ENCODE results near the gene SULT4A1. TPM values are rescaled to one million over a fixed set of nuclear protein-coding genes. Genes with fewer than 3 reads are reported as not detected.
A peak's percentile ranks its signal among the peaks of the same experiment; 100 is the strongest.
"Not testable (repeated sequence)": the region's sequence is repeated elsewhere in the genome, so short reads cannot be mapped to it uniquely, and the experiment has no call there.

The SULT4A1 gene
- total and polyA plus RNA-seq, 10 donors = 0.35 to 5.1 (median 1.7) TPM

DNA sequence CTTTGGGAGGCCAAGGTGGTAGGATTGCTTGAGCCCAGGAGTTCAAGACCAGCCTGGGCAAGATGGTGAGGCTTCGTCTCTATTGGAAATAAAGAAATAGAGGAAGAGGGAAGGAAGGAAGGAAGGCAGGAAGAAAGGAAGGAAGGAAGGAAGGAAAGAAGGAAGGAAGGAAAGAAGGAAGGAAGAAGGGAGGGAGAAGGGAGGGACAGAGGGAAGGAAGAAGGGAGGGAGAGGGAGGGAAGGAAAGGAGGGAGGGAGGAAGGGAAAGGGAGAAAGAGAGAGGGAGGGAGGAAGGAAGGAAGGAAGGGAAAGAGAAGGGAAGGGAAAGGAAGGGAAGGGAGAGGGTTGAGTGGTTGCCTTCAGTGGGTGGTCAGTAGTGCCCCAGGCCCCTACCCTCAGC is 47.4 kb upstream of the SULT4A1 start:
- no peaks in the 10 kb centered on the region for H3K36me3 ChIP-seq
- peaks cover 0 to 65% (median 0%) of the 10 kb centered on the region in 7 donors for H3K27me3 ChIP-seq (replicated peaks in 1 of 7)
- WGBS, 5 donors = 56 to 74% (median 69%) methylated on average over 1 of the region's 1 CpG
- no peak overlapping the region for H3K27ac ChIP-seq
- no peak overlapping the region for H3K4me3 ChIP-seq
- H3K4me1 ChIP-seq = no peaks in the 10 kb centered on the region
- no peak for DNase-seq
- no peak for TF ChIP-seq POLR2A (IDR thresholded peaks at IDR 0.05)
- TF ChIP-seq, protein P1, sequence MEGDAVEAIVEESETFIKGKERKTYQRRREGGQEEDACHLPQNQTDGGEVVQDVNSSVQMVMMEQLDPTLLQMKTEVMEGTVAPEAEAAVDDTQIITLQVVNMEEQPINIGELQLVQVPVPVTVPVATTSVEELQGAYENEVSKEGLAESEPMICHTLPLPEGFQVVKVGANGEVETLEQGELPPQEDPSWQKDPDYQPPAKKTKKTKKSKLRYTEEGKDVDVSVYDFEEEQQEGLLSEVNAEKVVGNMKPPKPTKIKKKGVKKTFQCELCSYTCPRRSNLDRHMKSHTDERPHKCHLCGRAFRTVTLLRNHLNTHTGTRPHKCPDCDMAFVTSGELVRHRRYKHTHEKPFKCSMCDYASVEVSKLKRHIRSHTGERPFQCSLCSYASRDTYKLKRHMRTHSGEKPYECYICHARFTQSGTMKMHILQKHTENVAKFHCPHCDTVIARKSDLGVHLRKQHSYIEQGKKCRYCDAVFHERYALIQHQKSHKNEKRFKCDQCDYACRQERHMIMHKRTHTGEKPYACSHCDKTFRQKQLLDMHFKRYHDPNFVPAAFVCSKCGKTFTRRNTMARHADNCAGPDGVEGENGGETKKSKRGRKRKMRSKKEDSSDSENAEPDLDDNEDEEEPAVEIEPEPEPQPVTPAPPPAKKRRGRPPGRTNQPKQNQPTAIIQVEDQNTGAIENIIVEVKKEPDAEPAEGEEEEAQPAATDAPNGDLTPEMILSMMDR (IDR thresholded peaks at IDR 0.05 in 8 of 11, conservative IDR thresholded peaks at IDR 0.05 in 3 of 11) = no peak
- no peak for TF ChIP-seq POLR2AphosphoS5 (IDR thresholded peaks at IDR 0.05)
- no peaks in the 10 kb centered on the region for H3K9me3 ChIP-seq
- intact Hi-C loops (cut with DNase I; ENCODE audit: low total_unique reads) = no loop called here

DNA sequence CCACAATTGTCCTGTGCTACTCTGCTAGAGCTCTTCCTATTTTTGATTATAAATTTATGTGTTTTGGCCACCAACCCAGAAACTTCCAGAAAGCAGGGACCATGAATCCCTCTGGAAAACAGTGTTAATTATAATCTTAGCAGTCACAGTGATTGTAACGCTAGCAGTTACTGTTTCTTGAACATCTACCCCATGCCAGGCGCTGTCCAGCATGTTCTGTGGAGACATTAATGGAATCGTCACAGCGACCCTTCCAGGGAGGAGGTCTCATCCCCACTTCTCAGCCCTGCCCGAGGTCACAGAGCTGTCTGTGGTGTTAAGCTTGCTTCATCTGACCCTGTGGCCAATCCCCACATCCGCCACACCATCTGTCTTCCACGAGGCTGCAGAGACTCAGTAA is 43.4 kb upstream of the SULT4A1 start:
- no peaks in the 10 kb centered on the region for H3K4me1 ChIP-seq
- no peak for DNase-seq
- WGBS, 5 donors = 51 to 71% (median 56%) methylated on average over 7 of the region's 7 CpGs
- H3K36me3 ChIP-seq = no peaks in the 10 kb centered on the region
- no peak overlapping the region for H3K27ac ChIP-seq
- H3K9me3 ChIP-seq = no peaks in the 10 kb centered on the region
- intact Hi-C loops (cut with DNase I; ENCODE audit: low total_unique reads) = no loop called here
- peaks cover 0 to 77% (median 0%) of the 10 kb centered on the region in 7 donors for H3K27me3 ChIP-seq (replicated peaks in 1 of 7)
- H3K4me3 ChIP-seq = no peak overlapping the region
- TF ChIP-seq POLR2AphosphoS5 (IDR thresholded peaks at IDR 0.05) (no peak), POLR2A (IDR thresholded peaks at IDR 0.05) (no peak)
- TF ChIP-seq, protein P1 (IDR thresholded peaks at IDR 0.05 in 8 of 11, conservative IDR thresholded peaks at IDR 0.05 in 3 of 11) = no peak

DNA sequence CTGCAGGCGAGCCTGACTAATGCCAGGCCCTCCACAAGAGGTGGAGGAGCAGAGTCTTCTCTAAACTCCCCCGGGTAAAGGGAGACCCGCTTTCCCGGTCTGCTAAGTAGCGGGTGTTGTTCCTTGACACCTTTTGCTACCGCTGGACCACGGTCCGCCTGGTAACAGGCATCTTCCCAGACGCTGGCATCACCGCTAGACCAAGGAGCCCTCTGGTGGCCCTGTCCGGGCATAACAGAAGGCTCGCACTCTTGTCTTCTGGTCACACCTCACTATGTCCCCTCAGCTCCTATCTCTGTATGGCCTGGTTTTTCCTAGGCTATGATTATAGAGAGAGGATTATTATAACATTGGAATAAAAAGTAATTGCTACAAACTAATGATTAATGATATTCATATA is 42.1 kb upstream of the SULT4A1 start:
- WGBS, 5 donors = 29 to 41% (median 35%) methylated on average over 8 to 12 of the region's 12 CpGs
- H3K9me3 ChIP-seq; H3K4me1 ChIP-seq; intact Hi-C loops (cut with DNase I; ENCODE audit: low total_unique reads); H3K36me3 ChIP-seq; DNase-seq; H3K4me3 ChIP-seq; H3K27ac ChIP-seq: not testable (repeated sequence)
- TF ChIP-seq, protein P1 (IDR thresholded peaks at IDR 0.05 in 8 of 11, conservative IDR thresholded peaks at IDR 0.05 in 3 of 11) = peak in 6 of 11 experiments; percentile 19 to 55 (median 46)
- peaks cover 0 to 82% (median 0%) of the 10 kb centered on the region in 7 donors for H3K27me3 ChIP-seq (replicated peaks in 1 of 7)

DNA sequence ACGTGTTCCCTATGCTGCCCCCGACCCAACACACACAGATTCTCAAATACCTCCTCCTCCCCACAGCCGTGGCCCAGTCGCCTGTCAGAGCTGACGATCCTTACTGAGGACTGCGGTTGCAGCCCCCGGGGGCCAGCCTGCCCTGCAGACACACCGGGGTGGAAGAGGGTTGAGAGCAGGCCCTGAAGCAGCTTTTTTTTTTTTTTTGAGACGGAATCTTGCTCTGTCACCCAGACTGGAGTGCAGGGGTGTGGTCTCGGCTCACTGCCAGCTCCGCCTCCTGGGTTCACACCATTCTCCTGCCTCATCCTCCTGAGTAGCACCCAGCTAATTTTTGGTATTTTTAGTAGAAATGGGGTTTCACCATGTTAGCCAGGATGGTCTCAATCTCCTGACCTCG is 40.7 kb upstream of the SULT4A1 start:
- peaks cover 0 to 69% (median 0%) of the 10 kb centered on the region in 7 donors for H3K27me3 ChIP-seq (replicated peaks in 1 of 7)
- H3K36me3 ChIP-seq; DNase-seq; H3K4me1 ChIP-seq; H3K4me3 ChIP-seq; intact Hi-C loops (cut with DNase I; ENCODE audit: low total_unique reads); H3K27ac ChIP-seq; H3K9me3 ChIP-seq: not testable (repeated sequence)
- 61 to 77% (median 74%) methylated on average over 12 of the region's 12 CpGs for WGBS, 5 donors

Measured in spleen (tissue), 11 donors.